GM08714 (cell line): ENCODE measurements around the gene ISG20L2.

Experiments used
- H3K4me3 ChIP-seq: fragments of 200-500 bp; sonication (Bioruptor generic); 2 replicates; pipeline ENCODE4 v1.5.1; 2014; ENCODE audit warnings: mild to moderate bottlenecking, low read length, inconsistent platforms
- ZNF274 ChIP-seq: IDR thresholded peaks from 2 replicates; pipeline ENCODE4 v1.6.1; 2012; ENCODE audit warnings: mild to moderate bottlenecking, low read depth, low read length

ISG20L2 gene

GRCh38 chr1:156740237-156740740, 11.7 kb upstream of the ISG20L2 start:
- peak overlapping the region; percentile 70 for H3K4me3 ChIP-seq
- no peak for TF ChIP-seq ZNF274

- TF ChIP-seq ZNF274 = no peak
These were observed 10.3 kb upstream of the ISG20L2 start for GRCh38 chr1:156738916-156739315.

GRCh38 chr1:156738407-156738806, 9.8 kb upstream of the ISG20L2 start:
- no peak for TF ChIP-seq ZNF274
- no peak overlapping the region for H3K4me3 ChIP-seq

More at GRCh38 chr1:156738916-156739315, 10.3 kb upstream of the ISG20L2 start:
- H3K4me3 ChIP-seq = no peak overlapping the region

GRCh38 chr1:156733989-156734584, 5.5 kb upstream of the ISG20L2 start:
- no peak overlapping the region for H3K4me3 ChIP-seq
- no peak for TF ChIP-seq ZNF274

- H3K4me3 ChIP-seq = peak within 1 kb of the TSS; percentile 92
- no peak for TF ChIP-seq ZNF274
These were observed 504 bp downstream of the ISG20L2 start, which contains the start of gene METTL25B for GRCh38 chr1:156727926-156728598. Gene METTL25B (plus strand): TSS chr1:156728469. CDS start chr1:156729105, 636 bp downstream.

GRCh38 chr1:156727492-156727891, 1.1 kb downstream of the ISG20L2 start:
- peak overlapping the region; percentile 82 for H3K4me3 ChIP-seq
- no peak for TF ChIP-seq ZNF274

- no peak for TF ChIP-seq ZNF274
- H3K4me3 ChIP-seq = peak overlapping the region; percentile 82
These were observed 1.9 kb downstream of the ISG20L2 start for GRCh38 chr1:156726549-156727226.

GRCh38 chr1:156725683-156726280, 2.8 kb downstream of the ISG20L2 start:
- TF ChIP-seq ZNF274 = no peak
- H3K4me3 ChIP-seq = peak overlapping the region; percentile 82

- no peak overlapping the region for H3K4me3 ChIP-seq
- no peak for TF ChIP-seq ZNF274
These were observed 7.0 kb downstream of the ISG20L2 start for GRCh38 chr1:156721535-156721934.

- H3K4me3 ChIP-seq = no peak overlapping the region
- no peak for TF ChIP-seq ZNF274
These were observed 7.4 kb downstream of the ISG20L2 start for GRCh38 chr1:156721131-156721530.

- no peak overlapping the region for H3K4me3 ChIP-seq
- TF ChIP-seq ZNF274 = no peak
These were observed 11.2 kb downstream of the ISG20L2 start for GRCh38 chr1:156717351-156717750.

GRCh38 chr1:156714830-156715229, 13.7 kb downstream of the ISG20L2 start:
- no peak for TF ChIP-seq ZNF274
- no peak overlapping the region for H3K4me3 ChIP-seq

- TF ChIP-seq ZNF274 = no peak
- no peak overlapping the region for H3K4me3 ChIP-seq
These were observed 15.9 kb downstream of the ISG20L2 start for GRCh38 chr1:156712626-156713025.

GRCh38 chr1:156711011-156711817, 17.4 kb downstream of the ISG20L2 start:
- TF ChIP-seq ZNF274 = no peak
- H3K4me3 ChIP-seq = no peak overlapping the region
